Right ventricle myocardium inferior (tissue), 1 donor: ENCODE measurements around the gene SOX6. TPM values are rescaled to one million over a fixed set of nuclear protein-coding genes. Genes with fewer than 3 reads are reported as not detected.

ENCODE experiments used
- ATAC-seq: fragments of 200-7000 bp; cut with Tn5 transposase; one replicate; pipeline ENCODE4 v1.9.1; 2020; ENCODE audit warnings: mild to moderate bottlenecking, moderate library complexity
- DNase-seq: peaks from one replicate; pipeline ENCODE4 v3.0.0; 2021; ENCODE audit errors: missing footprints
- intact Hi-C: fragments of 100-400 bp; cut with DNase I; formaldehyde crosslinking; loops from one replicate; pipeline ENCODE4 v1.11.0; 2022
- total RNA-seq: library from RNA; stranded (reverse); fragmentation: NEBNext Ultra II Directional; extraction: Animal tissue kit (Norgen Biotek cat#: 25700); gene quantifications from one replicate; pipeline ENCODE4 v1.2.1, GENCODE V29; 2021
- donor health status: DM: no; HTN: yes; CAD: no; lungs with severe emphysema.

Gene SOX6
- total RNA-seq, 1 donor from 2014 or later: 14.1 TPM

DNA sequence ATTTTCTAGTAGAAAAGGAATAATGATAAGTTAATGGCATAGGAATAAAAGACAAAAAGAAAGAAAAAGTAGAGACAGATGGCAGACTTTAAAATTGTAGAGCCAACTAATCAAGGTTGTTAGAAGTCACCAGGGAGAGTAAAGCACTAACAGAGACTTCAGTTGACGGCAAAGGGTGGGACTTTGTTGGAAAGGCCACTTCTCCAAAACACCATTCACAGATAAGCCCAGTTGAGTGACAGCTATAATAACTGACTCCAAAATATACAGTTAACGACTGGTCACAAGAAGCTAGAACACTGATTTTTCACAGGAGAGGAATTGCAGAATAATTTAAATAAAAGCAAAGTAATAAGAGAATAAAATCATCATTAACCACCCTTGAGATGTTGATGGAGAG lies 16.0 kb upstream of the SOX6 start:
- intact Hi-C loops: no loop called here
- no peak for DNase-seq
- no peak for ATAC-seq

DNA sequence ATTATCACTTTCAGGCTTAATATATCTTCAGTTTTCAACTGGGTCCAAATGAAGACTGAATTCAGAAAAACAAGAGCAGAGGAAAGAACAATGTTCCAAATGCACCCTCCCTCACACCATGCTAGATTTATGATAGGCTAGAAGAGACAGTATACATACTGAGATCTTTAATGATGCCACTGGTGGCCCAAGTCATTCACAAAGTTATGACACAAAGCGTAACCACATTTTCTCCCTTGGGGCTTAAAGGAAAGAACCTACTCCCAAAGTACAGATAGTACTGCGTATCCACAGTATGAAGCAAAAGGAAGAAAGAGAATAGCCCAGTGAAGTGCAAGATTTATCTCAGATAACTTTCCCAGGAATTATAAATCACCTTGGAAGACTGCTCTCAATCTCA lies 10.9 kb upstream of the SOX6 start:
- intact Hi-C loops: no loop called here
- no peak for ATAC-seq
- no peak for DNase-seq

DNA sequence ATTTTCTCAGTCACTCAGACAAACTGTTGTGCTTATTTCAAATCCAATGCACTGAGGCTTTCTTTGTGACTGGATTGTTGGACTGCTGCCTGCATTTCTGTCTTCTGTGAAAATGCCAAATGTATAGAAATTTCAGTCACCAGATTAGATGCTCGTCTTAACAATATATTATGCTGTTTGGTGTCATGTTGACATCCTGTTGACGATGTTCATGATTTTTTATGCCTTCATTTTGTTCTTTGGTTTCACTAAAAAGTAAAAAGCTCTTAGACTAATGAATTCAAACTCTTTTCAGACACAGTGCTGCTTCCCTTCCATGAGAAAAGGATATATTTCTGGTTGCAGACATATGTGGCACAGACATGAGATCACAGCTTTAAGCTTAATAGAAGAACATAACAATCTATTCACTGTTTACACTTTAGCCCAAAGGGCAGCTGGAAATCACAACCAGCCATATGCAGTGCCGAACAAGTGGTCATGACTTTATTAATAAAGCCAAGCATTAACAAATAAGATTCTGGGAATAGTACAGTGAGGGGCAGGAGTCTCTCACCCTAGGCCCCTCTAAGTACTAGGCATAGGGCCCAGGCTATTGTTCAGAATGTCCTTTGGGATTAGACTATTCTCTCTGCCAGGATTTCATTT lies 9.4 kb upstream of the SOX6 start:
- DNase-seq: no peak
- intact Hi-C loops: no loop called here
- peak; percentile 28 for ATAC-seq

DNA sequence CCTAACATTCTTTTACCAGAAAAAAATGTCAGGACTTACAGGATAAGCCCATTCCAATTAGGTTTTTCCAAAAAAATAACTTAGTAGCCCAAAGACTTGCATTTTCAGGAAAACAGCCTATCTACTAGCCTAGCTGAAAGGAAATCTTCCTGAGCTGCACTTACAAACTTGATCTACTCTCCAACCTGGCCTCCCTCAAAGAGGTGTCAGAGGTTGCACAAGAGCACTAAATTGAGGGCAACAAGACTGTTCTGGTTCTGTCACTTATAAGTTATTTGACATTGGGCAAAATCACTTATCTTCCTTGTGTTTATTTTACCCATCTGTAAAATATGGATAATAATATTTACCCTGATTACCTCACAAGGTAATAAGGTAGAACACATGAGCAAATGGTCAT lies 7.9 kb upstream of the SOX6 start:
- ATAC-seq: no peak
- no peak for DNase-seq
- intact Hi-C loops: no loop called here

DNA sequence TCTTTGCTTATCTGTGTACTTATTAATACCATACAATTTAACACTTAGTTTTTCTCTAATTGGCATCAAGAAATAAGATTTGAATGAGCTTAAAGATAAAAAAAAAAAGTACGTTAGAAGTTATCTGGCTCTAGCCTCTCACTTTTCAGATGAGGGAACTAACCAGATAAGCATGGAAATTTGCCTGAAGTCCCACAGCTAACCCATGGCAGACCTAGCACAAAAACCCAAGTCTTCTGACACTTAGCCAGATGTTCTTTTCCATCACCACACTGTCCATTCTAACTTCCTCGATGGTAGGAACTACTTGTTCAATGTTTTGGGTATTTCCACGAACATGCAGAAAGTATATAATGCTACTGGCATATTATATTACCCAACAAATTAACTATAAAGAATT lies 7.4 kb upstream of the SOX6 start:
- intact Hi-C loops: no loop called here
- ATAC-seq: no peak
- no peak for DNase-seq

DNA sequence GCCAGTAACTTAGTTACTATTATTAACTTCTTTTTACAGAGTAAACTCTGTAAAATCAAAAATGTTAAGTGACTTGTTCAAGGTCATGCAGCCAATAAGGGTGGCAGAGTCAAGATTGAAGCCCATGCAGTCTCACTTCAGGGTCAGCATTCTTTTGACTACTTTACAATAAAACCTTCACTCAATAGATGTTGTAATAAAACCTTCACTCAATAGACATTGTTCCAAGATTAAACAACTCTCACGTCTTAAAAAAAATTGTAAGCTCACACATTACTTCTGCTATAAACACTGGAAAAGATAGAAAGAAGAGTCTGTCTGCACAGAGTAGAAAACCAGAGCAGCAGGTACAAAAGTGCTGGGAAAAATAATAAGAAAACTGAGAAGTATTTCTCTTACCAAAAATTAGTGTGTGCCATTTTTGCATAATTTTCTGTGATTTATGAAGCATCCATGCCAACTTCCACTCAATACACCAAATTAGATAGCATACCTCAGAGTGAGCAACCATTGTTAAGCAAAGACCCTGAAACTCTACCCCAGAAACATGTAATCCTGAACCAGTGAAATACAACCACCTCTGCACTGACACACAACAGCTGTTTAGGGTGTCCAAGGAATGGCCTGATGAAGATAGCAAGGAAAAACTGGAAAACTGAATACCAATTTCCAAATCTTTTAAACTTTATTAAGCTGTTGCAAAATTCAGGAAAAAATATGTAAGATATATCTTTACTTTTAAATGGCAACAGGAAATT lies 4.9 kb upstream of the SOX6 start:
- DNase-seq: no peak
- ATAC-seq: no peak
- intact Hi-C loops: no loop called here

DNA sequence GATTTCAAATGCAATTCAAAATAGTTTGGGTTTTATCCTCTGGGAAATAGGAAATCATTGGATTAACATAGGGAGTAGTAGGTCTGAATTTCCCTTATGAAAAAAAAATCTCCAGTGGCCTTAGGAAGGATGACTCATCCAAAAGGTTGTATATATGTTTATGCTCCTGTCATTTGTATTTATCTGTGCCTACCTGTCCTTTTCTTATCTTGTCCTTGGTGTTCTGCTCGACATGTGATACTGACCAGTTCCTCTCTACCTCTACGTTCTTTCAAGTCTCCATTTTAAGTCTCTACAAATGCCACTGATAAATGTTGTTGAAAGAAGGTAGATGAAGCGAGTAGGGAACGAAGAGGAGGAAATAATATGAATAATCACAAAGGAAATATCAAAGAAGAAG lies 3.0 kb upstream of the SOX6 start:
- intact Hi-C loops: loop anchor here (10.0 kb wide), 1 partner anchor 245 kb away; no protein-coding TSS in a partner anchor
- ATAC-seq (no peak), DNase-seq (no peak)

DNA sequence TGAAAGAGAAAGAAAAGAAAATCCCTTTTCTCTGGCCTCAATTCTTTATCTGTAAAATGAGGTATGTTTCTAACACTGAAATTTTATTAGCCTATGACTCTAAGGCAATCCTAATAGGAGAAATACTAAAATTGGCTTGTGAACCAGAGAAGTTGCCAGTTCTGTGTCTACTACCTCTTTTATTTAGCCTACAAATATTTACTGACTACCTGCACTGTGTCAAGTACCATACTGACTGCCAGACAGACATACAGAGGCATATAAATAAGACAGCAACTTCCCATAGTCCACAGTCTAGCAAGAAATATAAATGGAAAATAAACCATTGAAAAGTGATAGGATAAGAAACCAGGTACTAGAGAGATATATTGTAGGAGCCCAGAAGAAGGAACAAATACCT lies 2.4 kb upstream of the SOX6 start:
- ATAC-seq (no peak), DNase-seq (no peak)
- intact Hi-C loops: loop anchor here (10.0 kb wide), 1 partner anchor 246 kb away; no protein-coding TSS in a partner anchor

DNA sequence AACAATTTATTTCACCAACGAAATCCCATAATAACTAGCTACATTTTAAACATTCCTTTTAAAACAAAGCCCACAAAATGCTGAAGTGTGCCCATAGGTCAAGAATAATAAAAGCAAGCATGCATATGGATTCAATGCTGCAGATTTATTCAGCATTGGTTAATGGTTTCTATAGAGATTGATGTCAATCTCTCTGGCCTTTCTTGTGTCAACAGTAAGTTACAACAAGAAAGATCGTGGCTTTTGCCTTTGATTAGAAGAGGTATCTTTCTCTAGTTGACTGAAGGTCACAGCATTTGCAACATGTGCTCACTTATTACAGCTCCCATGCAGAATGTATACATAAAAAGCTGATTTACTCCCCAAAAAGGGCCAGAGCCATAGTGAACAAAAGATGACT lies 1.4 kb upstream of the SOX6 start:
- intact Hi-C loops: loop anchor here (10.0 kb wide), 1 partner anchor 247 kb away; no protein-coding TSS in a partner anchor
- ATAC-seq (no peak), DNase-seq (no peak)

DNA sequence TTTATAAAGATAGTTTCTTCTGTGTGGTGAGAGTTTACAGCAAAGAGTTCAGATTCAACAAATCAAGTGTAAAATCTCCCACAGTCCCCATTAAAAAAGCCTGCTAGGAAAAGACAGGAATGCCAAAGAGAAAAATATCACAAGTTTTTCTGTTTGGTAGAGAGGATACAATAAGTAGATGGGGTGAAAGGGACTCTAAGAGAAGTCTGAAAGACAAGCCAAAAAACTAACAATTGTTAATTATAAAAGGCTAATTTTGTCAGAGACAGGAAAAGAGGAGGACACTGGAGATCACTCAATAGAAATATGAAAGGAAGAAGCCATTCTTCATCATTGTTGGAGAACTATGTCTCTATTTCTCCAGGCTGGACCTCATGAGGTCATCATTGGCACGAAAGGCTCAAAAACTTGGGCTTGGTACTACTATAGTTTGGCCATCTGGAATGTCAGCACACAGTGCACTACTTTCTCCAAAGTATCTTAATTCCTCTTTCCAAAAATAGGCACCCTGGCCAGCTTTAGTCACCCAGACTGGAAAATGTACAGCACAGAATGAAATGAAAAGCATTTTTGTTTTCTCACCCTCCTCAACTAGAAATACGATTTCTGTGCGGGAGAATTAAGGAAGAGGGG lies 531 bp upstream of the SOX6 start:
- DNase-seq (no peak), ATAC-seq (peak; percentile 89)
- intact Hi-C loops: loop anchor here (10.0 kb wide), 1 partner anchor 248 kb away; no protein-coding TSS in a partner anchor

DNA sequence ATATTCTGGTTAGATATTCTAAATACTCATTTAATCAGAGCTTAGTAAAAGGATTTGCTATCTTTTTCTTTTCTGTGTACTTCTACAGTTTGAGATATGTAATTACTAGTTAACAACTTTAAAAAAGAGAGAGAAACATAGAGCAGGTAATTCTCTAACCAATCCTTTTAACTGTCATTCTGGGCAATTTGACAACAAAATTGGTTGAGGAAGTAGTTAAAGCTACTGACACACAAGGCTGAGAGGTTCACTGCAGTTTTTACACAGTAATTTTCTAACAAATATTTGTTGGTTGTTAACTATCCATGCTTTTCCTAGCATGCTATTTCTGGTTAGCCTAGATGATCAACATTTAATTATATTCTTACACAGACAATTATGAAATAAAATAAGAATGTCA lies 3.6 kb downstream of the SOX6 start:
- DNase-seq (no peak), ATAC-seq (no peak)
- intact Hi-C loops: loop anchor here (10.0 kb wide), 1 partner anchor 252 kb away; no protein-coding TSS in a partner anchor

DNA sequence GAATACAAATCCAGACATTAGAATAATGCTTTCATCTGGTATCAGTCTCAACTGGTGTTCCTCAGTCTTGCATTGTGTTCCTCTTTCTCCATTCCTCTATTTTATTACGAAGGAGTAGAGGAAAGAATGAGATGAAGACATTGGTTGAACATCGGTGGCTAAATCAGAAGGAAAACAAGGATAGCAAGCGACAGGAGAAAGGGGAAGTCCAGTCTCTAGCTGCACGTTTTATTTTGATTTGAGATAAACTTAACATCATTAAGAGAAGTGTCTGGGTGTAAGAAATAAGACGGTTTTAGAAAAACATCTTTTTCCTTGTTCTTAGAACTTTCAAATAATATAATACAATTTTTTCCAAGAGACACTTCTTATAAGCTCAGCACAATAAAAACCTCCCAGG lies 6.2 kb downstream of the SOX6 start:
- intact Hi-C loops: loop anchor here (10.0 kb wide), 1 partner anchor 255 kb away; no protein-coding TSS in a partner anchor
- DNase-seq: no peak
- ATAC-seq: no peak

DNA sequence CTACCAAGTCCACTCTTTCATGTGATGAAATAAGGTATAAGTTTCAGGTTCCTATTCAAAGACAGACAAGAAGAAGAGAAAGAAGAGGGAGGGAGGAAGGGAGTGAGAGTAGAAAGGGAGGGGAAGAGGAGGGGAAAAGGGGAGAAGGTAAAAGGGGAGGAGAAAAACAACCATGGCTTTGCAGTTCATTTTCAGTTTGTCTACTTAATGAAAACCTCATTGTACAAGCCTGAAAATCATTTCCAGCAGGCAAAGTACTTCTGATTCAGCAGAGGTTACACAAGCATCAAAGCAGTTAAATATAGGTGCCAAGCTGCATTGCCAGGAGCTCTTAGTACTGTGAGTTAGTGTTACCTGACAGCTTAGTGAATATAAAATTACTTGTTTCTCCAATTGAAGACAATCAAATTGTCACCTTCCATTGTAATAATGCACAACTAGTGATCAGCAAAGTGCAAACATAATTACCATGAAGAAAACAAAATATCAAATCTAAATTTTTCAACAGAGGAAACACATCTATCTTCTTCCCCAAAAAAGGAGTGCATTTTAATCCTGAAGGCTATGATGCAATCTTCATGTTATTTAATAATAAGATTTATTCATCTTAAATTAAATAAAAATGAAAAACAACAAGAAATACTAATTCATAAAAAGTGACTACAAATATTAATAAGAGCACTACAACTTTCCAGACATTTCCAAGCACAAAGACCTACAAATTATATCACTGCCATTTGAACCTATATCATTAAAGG lies 8.2 kb downstream of the SOX6 start:
- no peak for DNase-seq
- intact Hi-C loops: no loop called here
- peak; percentile 76 for ATAC-seq

DNA sequence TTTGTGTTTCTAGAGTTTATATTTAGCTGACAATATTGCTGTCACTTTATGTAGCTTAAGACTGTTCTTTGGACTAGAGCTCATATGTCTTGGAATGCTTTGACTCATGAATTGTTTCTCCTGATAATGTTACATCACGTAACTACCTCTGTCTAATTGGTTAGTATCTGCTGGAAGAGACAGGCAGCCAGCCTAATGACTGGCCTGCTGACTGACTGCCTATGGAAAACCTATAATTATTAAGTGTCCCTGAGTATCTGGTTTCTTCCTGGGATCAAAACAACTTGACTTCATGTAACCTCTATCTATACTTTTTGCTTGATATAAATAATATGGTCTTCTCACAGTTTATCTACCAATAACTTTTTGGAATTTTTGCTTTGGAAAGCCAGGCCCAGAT lies 9.4 kb downstream of the SOX6 start:
- no peak for DNase-seq

DNA sequence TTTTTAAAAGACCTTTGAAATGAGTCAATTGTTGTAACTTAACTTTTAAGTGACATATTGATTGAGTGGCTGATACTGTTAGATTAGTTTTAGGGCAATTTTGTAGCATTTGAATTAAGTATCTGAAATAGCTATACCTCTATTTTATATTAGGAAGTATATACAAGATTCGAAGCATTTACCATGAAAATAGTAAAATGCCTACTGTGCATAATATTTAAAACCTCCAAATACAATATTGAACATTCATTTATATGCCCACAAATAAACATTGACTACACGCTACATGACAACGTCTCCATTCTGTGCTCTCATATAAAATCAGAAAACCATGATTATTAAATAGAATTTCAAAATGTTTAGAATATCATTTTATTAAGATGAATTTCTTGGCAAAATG lies 14.5 kb downstream of the SOX6 start:
- no peak for DNase-seq
- ATAC-seq: no peak
- intact Hi-C loops: no loop called here

More for the DNA sequence above, 9.4 kb downstream of the SOX6 start:
- no peak for ATAC-seq
- intact Hi-C loops: no loop called here

DNA sequence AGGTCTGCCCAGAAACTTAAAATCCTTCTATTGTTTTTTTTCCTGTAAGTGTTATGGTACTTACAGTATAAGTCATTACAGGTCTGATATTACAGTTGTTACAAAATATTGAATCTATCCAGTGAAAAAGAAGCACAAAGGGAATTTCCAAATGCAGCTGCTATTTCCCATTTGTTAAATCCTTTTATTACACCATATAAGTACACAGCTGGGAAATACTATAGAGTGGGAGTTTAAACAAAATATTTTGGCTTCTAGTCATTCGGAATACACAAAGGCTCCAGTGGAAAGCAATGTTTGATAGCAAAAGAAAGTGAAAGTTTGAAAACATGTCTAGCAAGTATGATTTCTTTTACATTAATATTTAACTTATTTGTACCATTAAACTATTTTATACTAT lies 18.0 kb downstream of the SOX6 start:
- DNase-seq (no peak), ATAC-seq (no peak)
- intact Hi-C loops: no loop called here

DNA sequence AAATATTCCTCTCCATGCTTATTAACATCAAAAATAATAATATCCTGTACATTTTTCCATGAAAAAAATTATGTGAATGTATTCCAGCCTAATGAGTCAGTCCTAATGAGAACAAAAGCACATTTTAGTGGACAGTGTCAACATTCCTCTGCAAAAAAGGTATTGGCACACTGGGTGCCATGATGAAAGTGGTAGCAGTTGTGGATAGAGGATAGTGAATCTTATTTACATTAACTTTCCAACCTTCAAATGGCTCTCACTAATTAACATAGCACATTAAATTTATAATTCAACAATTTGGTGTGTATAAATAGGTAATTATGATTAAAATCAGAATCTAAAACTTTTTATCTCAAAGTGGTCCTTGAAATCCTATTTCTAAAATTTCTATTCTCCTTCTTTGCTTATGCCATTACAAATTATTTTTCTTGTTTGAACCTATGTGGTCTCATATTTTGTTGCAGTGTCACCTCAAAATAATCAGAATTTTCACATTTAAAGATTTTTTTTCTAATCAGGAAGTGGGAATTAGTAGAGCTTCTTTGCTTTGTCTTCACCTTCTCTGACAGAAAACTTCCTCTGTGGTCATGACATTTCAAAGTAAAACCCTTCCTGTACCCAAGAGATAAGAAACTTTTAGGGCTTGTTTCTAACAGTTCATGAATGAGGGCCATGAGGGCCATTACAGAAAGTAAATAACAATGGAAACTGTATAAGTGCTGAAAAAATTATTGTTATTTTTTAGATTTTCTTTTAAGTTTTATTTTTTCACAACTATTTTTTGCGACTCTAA lies 18.7 kb downstream of the SOX6 start:
- intact Hi-C loops: no loop called here
- DNase-seq: no peak
- no peak for ATAC-seq

DNA sequence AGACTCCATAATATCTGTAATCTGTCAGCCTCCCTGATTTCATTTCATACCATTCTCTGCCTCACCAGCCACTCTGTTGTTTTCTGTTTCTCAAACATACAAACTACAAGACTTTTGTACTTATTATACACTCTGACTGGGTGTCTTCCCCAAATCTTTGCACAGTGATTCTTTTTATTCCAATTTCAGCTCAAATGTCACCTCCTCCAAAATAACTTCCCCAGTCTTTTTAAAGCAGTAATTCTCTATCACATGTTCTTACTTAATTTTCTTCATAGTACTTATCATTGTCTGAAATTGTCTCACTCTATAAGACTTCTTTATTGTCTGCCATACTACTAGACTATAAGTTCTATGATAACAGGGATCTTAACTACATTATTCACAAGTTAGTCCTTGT lies 19.6 kb downstream of the SOX6 start:
- intact Hi-C loops: no loop called here
- ATAC-seq: no peak
- no peak for DNase-seq
